ENCODE results near the gene COASY.

COASY gene

GRCh38 chr17:42585353-42585752, 23.4 kb downstream of the COASY start:
- H3K36me3 ChIP-seq (ENCODE audit: control insufficient read depth, low read depth, low read length): peaks cover 53% of the 10 kb centered on the region
- no peak overlapping the region for H3K4me3 ChIP-seq (ENCODE audit: low read length)
- no peaks in the 10 kb centered on the region for H3K9me3 ChIP-seq (ENCODE audit: control insufficient read depth, low read depth, low read length)
- H3K27ac ChIP-seq (ENCODE audit: low read length): no peak overlapping the region
- no peaks in the 10 kb centered on the region for H3K27me3 ChIP-seq (ENCODE audit: control insufficient read depth, insufficient read depth, low read length)
- H3K9ac ChIP-seq (ENCODE audit: low read length): no peak overlapping the region
- H3K4me1 ChIP-seq (ENCODE audit: control insufficient read depth, low read depth, low read length): no peaks in the 10 kb centered on the region

DNA sequence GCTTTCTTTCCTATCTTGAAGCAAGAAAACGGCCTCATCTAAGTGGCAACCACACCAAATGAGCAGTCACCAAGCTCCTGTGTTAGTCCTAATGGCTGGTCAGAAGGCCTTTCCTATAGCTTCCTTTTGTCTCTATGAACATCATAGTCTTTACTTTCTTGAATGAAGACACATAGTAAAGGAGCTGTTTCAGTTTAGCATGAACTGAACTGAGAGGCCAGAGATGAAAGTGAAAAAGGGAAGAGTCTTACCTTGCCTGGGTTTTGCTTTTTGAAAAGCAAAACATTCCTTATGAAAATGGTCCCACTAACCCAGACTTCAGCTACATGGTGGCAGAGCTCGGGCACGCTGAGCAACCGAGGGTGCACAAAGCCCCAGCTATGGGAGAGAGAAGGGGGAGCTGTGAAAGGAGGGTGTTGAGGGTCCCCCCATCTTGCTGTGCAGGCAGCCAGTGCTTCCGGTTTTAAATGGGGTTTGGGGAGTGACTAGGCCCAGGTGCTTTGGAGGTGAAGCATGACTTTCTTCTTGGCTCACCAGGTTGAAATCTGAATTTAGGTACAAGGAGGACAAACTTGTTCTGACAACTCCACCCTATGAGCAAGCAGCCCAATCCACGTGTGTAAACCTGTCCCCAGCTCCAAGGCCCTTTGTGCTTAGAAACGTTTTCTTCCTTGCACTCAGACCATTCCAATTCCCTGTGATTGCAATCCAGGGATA, 24.7 kb downstream of the COASY start:
- no peak overlapping the region for H3K27ac ChIP-seq (ENCODE audit: low read length)

DNA sequence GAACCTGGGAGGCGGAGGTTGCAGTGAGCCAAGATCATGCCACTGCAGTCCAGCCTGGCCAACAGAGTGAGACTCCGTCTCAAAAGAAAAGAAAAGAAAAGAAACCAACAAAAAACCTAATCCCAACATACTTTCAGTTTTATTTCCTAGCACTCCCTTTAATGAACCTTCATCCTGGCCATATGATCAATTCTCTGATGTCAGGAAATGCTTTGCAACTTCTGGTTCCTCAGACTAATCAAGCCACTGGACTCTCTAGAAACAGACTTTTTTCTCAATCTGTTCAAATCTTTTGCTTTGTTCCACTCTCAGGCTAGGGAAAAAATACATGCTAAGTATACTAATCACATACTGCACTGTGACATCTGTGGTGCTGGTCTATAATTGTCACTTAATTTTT, 28.9 kb downstream of the COASY start:
- Histone ChIP-seq H3K4me1 (ENCODE audit: control insufficient read depth, low read depth, low read length) (no peaks in the 10 kb centered on the region), H3K36me3 (ENCODE audit: control insufficient read depth, low read depth, low read length) (peaks cover 29% of the 10 kb centered on the region), H3K4me3 (ENCODE audit: low read length) (no peak overlapping the region), H3K27ac (ENCODE audit: low read length) (no peak overlapping the region), H3K27me3 (ENCODE audit: control insufficient read depth, insufficient read depth, low read length) (no peaks in the 10 kb centered on the region), H3K9ac (ENCODE audit: low read length) (no peak overlapping the region), H3K9me3 (ENCODE audit: control insufficient read depth, low read depth, low read length) (no peaks in the 10 kb centered on the region)

More for the DNA sequence above, 24.7 kb downstream of the COASY start:
- H3K9ac ChIP-seq (ENCODE audit: low read length): no peak overlapping the region
- peaks cover 54% of the 10 kb centered on the region for H3K36me3 ChIP-seq (ENCODE audit: control insufficient read depth, low read depth, low read length)
- no peaks in the 10 kb centered on the region for H3K4me1 ChIP-seq (ENCODE audit: control insufficient read depth, low read depth, low read length)
- no peak overlapping the region for H3K4me3 ChIP-seq (ENCODE audit: low read length)
- no peaks in the 10 kb centered on the region for H3K9me3 ChIP-seq (ENCODE audit: control insufficient read depth, low read depth, low read length)
- H3K27me3 ChIP-seq (ENCODE audit: control insufficient read depth, insufficient read depth, low read length): no peaks in the 10 kb centered on the region

- H3K27me3 ChIP-seq (ENCODE audit: control insufficient read depth, insufficient read depth, low read length): no peaks in the 10 kb centered on the region
- H3K4me1 ChIP-seq (ENCODE audit: control insufficient read depth, low read depth, low read length): no peaks in the 10 kb centered on the region
- no peaks in the 10 kb centered on the region for H3K9me3 ChIP-seq (ENCODE audit: control insufficient read depth, low read depth, low read length)
- H3K27ac ChIP-seq (ENCODE audit: low read length): no peak overlapping the region
- no peak overlapping the region for H3K4me3 ChIP-seq (ENCODE audit: low read length)
- H3K9ac ChIP-seq (ENCODE audit: low read length): no peak overlapping the region
- H3K36me3 ChIP-seq (ENCODE audit: control insufficient read depth, low read depth, low read length): peaks cover 26% of the 10 kb centered on the region
Measured at GRCh38 chr17:42591411-42591810, 29.5 kb downstream of the COASY start.

- no peaks in the 10 kb centered on the region for H3K27me3 ChIP-seq (ENCODE audit: control insufficient read depth, insufficient read depth, low read length)
- no peaks in the 10 kb centered on the region for H3K4me1 ChIP-seq (ENCODE audit: control insufficient read depth, low read depth, low read length)
- no peaks in the 10 kb centered on the region for H3K9me3 ChIP-seq (ENCODE audit: control insufficient read depth, low read depth, low read length)
- peaks cover 7% of the 10 kb centered on the region for H3K36me3 ChIP-seq (ENCODE audit: control insufficient read depth, low read depth, low read length)
- H3K9ac ChIP-seq (ENCODE audit: low read length): no peak overlapping the region
- no peak overlapping the region for H3K27ac ChIP-seq (ENCODE audit: low read length)
- H3K4me3 ChIP-seq (ENCODE audit: low read length): no peak overlapping the region
Measured at GRCh38 chr17:42596386-42596785, 34.4 kb downstream of the COASY start.

DNA sequence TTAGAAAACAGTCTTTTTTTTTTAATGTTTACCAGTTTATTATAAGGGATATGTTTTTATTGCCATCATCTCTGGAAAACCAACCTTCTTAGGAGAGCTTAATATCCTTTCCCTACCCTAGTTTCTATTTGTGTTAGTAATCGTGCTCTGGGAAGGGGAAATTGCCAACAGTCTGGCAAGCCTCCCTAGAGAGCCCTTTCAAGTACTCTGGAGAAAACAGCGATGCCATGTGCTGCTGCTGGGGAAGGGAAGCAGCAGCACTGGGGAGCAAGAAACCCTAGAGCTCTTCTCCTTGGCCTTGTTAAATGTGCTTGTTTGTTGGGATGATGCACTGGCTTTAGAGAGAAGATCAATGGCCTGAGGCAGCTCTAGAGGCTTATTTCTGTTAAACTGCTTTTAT, 37.0 kb downstream of the COASY start:
- no peaks in the 10 kb centered on the region for H3K9me3 ChIP-seq (ENCODE audit: control insufficient read depth, low read depth, low read length)
- no peaks in the 10 kb centered on the region for H3K27me3 ChIP-seq (ENCODE audit: control insufficient read depth, insufficient read depth, low read length)
- no peaks in the 10 kb centered on the region for H3K4me1 ChIP-seq (ENCODE audit: control insufficient read depth, low read depth, low read length)
- H3K27ac ChIP-seq (ENCODE audit: low read length): no peak overlapping the region
- no peak overlapping the region for H3K4me3 ChIP-seq (ENCODE audit: low read length)
- H3K9ac ChIP-seq (ENCODE audit: low read length): no peak overlapping the region
- no peaks in the 10 kb centered on the region for H3K36me3 ChIP-seq (ENCODE audit: control insufficient read depth, low read depth, low read length)

- Histone ChIP-seq H3K4me3 (ENCODE audit: low read length) (no peak overlapping the region), H3K27me3 (ENCODE audit: control insufficient read depth, insufficient read depth, low read length) (no peaks in the 10 kb centered on the region), H3K4me1 (ENCODE audit: control insufficient read depth, low read depth, low read length) (peaks cover 6% of the 10 kb centered on the region), H3K9ac (ENCODE audit: low read length) (no peak overlapping the region), H3K9me3 (ENCODE audit: control insufficient read depth, low read depth, low read length) (no peaks in the 10 kb centered on the region), H3K27ac (ENCODE audit: low read length) (no peak overlapping the region), H3K36me3 (ENCODE audit: control insufficient read depth, low read depth, low read length) (no peaks in the 10 kb centered on the region)
Measured at GRCh38 chr17:42603318-42603717, 41.4 kb downstream of the COASY start.

GRCh38 chr17:42607769-42608168, 45.8 kb downstream of the COASY start:
- Histone ChIP-seq H3K36me3 (ENCODE audit: control insufficient read depth, low read depth, low read length) (peaks cover 13% of the 10 kb centered on the region), H3K4me1 (ENCODE audit: control insufficient read depth, low read depth, low read length) (peaks cover 7% of the 10 kb centered on the region), H3K27ac (ENCODE audit: low read length) (no peak overlapping the region), H3K9me3 (ENCODE audit: control insufficient read depth, low read depth, low read length) (no peaks in the 10 kb centered on the region), H3K4me3 (ENCODE audit: low read length) (peak overlapping the region; percentile 99), H3K9ac (ENCODE audit: low read length) (peak overlapping the region; percentile 86), H3K27me3 (ENCODE audit: control insufficient read depth, insufficient read depth, low read length) (no peaks in the 10 kb centered on the region)

DNA sequence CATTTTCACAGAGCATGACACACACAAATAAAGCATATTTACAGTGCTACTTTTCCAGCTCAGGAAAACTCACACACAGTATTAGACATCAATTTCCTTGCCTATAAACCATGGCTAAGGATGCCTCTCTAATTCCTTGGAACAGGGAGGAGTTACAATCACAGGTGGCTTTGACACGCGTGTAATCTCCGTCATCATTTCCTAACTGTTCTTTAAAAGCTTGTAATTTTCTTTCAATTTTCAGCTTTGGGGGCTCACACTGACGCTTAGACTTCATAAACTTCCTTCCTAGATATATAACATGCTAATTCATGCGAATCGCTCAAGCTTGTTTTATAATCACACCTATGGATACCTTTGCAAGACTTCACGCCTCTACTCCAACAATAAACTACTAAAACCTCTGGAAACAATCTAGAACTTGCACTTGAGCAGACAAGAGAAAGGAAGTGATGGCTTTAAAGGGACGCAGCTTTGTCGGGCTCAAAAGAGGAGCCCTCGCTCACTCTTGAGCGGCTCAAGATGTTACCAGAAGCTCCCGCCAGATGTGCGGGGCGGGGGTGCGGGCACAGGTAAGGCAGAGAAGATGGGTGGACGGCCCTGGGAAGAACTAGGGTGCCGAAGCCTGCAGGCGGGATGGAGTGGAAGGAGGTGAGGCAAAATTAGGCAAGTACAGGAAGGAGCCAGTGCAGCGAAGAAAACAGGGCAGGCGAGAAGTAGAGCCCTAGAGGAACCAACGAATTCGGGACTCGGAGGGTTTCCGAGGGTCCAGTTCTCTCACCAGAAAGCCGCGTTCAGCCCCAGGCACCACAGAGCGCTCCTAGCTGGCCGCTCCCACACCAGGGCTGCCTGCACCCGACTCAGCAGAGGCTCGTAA, 46.6 kb downstream of the COASY start:
- Histone ChIP-seq H3K9ac (ENCODE audit: low read length) (peak overlapping the region; percentile 86), H3K27ac (ENCODE audit: low read length) (peak overlapping the region; percentile 75), H3K4me3 (ENCODE audit: low read length) (peak overlapping the region; percentile 99), H3K4me1 (ENCODE audit: control insufficient read depth, low read depth, low read length) (peaks cover 7% of the 10 kb centered on the region), H3K27me3 (ENCODE audit: control insufficient read depth, insufficient read depth, low read length) (no peaks in the 10 kb centered on the region), H3K36me3 (ENCODE audit: control insufficient read depth, low read depth, low read length) (peaks cover 20% of the 10 kb centered on the region), H3K9me3 (ENCODE audit: control insufficient read depth, low read depth, low read length) (no peaks in the 10 kb centered on the region)

DNA sequence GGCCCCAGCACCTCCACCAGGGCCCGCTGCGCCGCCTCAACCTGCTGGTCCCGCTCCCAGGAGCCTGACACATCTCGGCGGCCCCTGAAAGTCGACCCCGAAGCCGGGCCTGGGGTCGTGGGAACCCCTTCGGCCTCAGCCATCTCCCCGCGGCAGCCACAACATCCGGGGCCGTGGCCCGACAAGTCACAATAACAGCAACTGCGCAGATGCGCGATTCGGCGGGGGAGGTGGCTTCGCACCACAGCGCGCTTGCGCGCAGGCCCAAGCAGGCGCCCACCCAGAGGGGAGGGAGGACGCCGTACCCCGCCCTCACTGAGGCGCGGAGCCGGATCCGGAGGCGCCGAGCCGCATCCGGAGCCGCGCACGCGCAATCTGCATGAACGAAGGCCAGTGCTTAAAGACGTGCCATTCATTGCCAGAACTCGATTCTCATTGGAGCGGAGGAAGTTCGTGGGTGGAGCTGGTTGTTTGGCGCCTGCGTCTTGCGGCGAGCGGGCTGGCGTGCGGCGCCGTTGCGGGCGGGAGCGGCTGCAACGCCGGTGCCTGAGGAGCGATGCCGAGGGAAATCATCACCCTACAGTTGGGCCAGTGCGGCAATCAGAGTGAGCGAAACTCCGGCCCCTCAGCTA, 47.4 kb downstream of the COASY start, which contains the start of the genes RETREG3 and TUBG1:
Gene RETREG3 (minus strand): TSS at position 193 of the 632 bp plus-strand sequence. CDS start 50 bp downstream, at position 143.
Gene TUBG1 (plus strand): TSS at position 502 of the 632 bp plus-strand sequence. CDS start 55 bp downstream, at position 557.
- H3K4me1 ChIP-seq (ENCODE audit: control insufficient read depth, low read depth, low read length): peaks cover 7% of the 10 kb centered on the region
- H3K27ac ChIP-seq (ENCODE audit: low read length): peak within 1 kb of the TSS; percentile 84
- H3K36me3 ChIP-seq (ENCODE audit: control insufficient read depth, low read depth, low read length): peaks cover 27% of the 10 kb centered on the region
- peak within 1 kb of the TSS; percentile 99 for H3K4me3 ChIP-seq (ENCODE audit: low read length)
- H3K27me3 ChIP-seq (ENCODE audit: control insufficient read depth, insufficient read depth, low read length): no peaks in the 10 kb centered on the region
- H3K9ac ChIP-seq (ENCODE audit: low read length): peak within 1 kb of the TSS; percentile 86
- no peaks in the 10 kb centered on the region for H3K9me3 ChIP-seq (ENCODE audit: control insufficient read depth, low read depth, low read length)
